ENCODE results near the gene NDUFA13.
"Not testable (repeated sequence)": the region's sequence is repeated elsewhere in the genome, so short reads cannot be mapped to it uniquely, and the experiment has no call there.

NDUFA13 gene

DNA sequence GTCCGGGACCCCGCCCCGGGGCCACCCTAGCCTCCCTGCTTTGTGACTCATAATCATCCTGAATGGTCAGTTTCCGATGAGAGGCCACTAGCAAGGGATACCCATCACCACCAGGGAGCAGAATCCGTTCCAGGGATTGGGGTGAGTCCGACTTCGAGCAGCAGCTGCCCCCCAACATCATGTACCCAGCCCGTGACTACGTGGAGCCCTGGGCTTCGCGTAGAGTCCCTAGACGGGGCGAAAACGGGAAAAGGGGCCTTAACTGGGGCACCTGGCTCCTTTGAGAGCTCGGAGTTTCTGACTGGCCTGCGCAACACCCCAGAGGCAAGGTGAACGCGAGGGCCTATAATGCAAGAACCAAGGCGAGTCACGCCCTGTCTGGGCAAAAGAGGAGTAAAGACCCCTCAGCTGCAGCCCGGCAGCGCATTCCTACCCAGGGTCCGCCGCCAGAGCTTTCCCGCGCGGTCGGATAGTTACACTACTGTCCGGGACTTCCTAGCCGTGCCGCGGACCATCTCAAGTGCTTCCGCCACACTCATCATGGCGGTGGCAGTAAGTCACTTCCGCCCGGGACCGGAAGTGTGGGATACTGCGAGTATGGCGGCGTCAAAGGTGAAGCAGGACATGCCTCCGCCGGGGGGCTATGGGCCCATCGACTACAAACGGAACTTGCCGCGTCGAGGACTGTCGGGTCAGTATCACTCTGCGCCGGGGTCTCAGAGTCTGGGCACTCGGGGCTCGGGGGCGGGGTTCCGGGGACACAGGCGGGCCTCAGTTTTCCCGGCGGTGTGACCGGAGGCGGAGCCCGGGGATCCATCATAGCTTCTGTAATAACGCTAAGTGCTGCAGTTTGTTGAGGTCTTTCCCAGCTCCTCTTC, at the start of gene NDUFA13:
NDUFA13 (plus strand) TSS at position 584 of the 878 bp plus-strand sequence; CDS start at position 598, 14 bp downstream.
- DNase-seq, result peak; percentile 77

GRCh38 chr19:19468424-19469050, 47.5 kb upstream of the NDUFA13 start:
- DNase-seq, result no peak

DNA sequence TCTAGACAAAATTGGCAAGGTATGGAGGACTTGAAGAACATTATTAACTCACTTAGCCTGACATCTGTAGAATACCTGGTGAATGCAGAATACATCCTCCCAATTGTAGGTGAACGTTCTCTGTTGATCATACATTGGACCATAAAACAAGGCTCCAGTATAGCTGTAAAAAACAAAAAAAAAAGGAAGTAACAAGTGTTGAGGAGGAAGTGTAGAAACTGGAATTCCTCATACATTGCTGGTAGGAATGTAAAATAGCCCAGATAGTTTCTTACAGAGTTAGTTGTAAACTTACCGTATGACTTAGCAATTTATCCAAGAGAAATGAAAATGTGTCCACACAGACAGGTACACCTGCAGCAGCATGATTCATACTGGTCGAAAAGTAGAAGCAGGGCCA, 45.4 kb upstream of the NDUFA13 start:
- DNase-seq, result no peak

DNA sequence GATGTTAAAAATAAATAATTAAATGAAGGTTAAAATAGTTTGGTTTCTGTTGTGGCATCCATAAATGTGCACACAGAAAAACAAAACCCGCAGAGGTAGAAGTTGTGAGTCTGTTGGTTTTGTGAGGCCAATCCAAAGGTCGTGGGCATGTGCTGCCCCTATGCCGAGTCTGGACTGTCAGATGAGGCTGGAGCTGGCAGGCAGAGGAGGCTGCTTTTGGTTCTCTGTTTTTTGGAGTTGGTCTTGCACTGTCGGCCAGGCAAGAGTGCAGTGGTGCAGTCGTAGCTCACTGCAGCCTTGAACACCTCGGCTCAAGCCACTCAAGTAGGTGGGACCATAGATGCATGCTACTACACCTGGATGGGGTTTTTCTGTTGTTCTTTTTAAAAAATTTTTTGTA, 44.3 kb upstream of the NDUFA13 start:
- no peak for DNase-seq

- not testable (repeated sequence) for DNase-seq
These were observed 43.9 kb upstream of the NDUFA13 start for GRCh38 chr19:19472106-19472505.

DNA sequence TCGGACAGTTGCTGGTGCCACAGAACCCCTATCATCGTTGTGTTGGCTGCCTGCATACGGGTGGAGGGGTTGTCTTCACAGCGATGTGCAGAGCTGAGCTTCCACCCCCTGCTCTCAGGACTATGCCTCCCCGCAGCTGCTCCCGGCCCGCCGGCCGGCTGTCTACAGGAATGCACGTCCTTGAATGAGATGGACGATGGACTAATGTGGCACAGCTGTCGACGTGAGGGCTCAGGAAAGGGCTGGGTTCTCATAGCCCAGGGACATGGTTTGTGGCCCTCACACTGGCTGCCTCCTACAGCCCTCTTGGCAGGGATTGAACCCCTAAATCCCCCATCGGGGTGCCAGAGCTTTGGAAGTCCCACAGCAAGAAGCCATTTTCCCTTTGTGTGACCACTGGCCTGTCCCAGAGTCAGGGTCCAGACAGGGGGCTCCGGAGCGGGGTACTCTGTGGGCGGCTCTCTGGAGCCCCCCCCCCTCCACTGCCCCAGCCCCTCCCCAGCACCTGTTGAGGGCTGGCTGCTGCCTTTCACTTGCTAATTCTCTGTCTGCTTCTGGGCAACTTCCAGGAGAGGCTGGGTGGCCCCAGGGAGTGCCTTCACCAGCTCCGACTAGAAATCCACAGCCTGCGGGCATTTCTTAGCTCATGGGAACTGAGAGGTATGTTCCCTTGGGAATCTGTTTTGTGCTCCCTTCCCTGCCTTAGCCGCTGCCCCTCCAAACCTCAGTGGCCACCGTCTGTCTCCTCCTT, 40.8 kb upstream of the NDUFA13 start:
- no peak for DNase-seq

- peak; percentile 38 for DNase-seq
These were observed 39.9 kb upstream of the NDUFA13 start for GRCh38 chr19:19475849-19476828.

- DNase-seq, result no peak
These were observed 38.2 kb upstream of the NDUFA13 start for GRCh38 chr19:19477705-19478383.

DNA sequence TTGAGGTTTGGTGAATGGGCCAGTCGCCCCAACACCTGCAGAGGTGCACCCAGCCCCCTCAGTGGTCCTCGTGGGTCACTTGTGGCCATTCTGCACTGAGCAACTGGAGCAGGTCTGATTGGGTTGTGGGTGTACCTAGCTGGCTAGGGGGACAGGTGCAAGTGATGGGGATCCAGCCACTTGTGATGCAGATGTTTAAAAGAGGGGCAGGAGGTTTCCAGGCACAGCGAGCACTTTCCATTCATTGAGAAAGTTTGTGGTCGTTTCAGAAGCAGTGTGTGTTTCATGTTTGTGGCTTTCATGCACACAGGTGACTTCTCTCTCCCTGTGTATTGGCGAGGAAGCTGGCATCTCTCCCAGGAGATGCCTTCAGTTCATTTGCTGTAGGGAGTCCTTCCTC, 35.3 kb upstream of the NDUFA13 start:
- DNase-seq, result no peak

- DNase-seq, result no peak
These were observed 33.0 kb upstream of the NDUFA13 start for GRCh38 chr19:19482809-19483596.

DNA sequence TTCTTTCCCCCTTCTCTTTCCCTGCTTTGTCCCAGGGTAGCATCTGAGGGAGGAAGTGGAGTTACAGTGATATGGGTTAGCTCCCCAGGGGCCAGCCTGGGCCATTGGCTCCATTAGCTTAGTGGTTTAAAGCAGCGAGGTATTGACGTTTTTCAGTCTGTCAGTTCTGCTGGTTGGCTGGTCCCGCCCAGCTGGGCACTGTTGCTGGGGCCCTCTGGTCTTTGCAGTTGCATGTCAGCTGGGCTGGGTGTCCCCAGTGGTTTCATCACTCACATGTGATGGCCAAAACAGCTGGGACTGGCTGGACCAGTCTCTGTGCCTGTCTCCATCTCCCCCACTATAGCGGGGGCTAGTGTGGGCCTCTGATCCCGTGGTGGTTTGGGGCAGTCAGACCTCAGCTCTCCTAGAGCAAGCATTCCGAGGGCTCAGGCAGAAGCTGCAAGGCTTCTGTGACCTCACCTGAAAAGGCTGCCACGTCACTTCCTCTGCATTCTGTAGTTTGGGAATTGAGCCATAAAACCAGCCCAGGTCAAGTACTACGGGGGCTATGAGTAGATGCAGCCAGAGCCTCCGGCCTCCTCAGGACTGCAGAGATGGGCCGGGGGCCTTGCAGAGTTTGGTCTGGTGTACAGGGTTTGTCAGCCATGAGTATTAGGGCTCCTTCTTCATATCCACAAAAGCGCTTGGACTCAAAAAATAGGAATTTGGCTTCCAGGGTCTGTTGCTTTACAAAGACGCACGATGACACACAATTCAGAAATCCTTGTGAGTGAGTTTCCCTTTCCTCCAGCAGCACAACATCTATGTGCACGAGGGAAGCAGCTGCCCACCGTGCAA, 30.6 kb upstream of the NDUFA13 start:
- DNase-seq, result no peak

DNA sequence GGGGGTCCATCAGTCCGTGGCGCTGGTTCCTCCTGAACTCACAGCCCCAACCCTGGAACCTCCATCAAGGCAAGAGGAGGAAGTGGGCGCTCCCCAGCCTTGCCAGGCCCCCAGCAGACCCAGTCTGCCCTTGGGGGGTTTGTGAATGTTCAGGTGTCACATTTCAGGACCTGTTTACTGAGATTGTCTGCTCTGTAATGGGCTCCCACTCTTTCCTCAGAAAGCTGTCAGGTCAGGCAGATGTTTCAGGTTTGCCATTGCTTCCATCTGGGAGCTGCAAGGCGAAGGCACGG, 30.1 kb upstream of the NDUFA13 start:
- no peak for DNase-seq

DNA sequence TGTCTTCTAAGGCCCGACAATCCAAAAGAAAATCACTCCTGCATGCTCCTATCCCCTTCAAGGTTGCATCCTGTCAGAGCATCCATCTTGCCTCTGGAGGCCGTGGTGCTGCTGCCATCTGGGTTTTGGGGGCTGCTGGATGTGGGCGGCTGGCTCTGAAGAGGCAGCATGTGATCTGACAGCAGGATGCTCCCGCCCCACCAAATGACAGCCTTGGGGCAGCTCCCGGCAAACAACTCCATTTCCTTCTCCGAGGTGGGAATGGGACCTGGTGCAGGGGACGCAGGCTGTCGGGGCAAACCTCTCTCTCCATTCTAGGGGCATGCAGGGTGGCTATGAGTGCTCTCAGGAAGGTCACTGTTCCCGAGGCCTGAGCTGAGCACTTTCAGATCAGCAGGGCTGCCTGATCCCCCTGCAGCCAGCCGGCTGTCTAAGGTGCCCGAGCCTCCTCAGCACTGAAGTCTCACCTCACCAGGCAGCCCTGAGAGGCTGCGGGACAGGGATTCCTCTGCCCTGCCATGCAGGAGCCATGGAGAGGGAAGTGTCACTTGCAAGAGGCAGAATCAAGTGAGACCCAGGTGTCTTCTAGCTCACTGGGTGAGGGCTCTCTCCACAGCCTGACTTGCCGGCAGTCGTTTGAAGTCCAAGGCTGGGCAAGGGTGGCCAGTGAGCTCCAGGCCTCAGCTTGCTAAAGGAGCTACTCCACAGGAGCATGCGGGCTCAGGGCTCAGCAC, 29.5 kb upstream of the NDUFA13 start:
- peak; percentile 17 for DNase-seq

GRCh38 chr19:19487077-19487949, 28.7 kb upstream of the NDUFA13 start:
- no peak for DNase-seq

GRCh38 chr19:19487950-19488874, 27.8 kb upstream of the NDUFA13 start:
- DNase-seq, result no peak

DNA sequence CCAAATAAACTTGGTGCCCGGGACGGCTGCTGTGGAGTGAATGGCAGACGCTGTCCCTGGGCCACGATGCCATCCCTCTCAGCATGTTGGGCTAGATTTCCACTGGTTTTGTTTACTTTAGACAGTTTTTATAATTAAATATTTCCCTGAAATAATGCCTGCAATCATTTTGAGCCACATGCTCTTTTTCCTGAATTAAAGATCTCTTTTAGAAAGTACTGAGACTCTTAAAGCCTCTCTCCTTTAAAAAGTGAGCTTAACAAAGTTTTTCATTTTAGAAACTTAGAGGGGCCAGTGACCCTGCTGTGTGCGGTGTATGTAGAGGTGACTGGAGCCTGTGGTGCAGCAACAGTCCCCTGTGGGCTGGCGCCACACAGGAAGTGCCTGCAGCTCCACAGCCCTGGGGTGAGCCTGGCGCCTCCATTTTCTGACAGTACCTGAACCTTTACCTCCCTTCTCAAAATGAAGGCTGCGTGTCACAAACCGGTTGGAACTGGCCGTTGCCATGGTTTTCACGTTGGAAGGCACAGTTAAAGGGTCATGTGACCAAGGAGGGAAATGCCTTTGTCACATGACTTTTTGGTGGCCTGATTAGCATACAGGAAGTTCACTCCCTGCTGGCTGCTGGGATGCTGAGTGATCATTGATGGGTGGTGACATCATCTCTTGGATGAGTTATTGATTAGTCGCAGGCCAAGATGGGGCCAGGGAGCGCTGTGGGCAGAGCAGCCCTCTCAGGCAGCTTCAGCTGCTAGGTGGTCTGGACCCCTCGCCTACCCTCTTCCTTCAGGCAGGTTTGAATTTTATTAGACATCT, 26.9 kb upstream of the NDUFA13 start:
- no peak for DNase-seq

All from NCI-H1694 treated with DMSO at 0.1 percent for 48 hours (cell line).